GM12873 (cell line): ENCODE results near the gene HOXB5.

Experiments
- CTCF ChIP-seq: IDR thresholded peaks from 2 replicates; pipeline ENCODE4 v1.5.1; 2012; ENCODE audit warnings: low read depth, mild to moderate bottlenecking, moderate library complexity, low read length, control low read depth; ENCODE audit not compliant: insufficient read depth; ENCODE audit errors: missing control alignments

The HOXB5 gene

DNA sequence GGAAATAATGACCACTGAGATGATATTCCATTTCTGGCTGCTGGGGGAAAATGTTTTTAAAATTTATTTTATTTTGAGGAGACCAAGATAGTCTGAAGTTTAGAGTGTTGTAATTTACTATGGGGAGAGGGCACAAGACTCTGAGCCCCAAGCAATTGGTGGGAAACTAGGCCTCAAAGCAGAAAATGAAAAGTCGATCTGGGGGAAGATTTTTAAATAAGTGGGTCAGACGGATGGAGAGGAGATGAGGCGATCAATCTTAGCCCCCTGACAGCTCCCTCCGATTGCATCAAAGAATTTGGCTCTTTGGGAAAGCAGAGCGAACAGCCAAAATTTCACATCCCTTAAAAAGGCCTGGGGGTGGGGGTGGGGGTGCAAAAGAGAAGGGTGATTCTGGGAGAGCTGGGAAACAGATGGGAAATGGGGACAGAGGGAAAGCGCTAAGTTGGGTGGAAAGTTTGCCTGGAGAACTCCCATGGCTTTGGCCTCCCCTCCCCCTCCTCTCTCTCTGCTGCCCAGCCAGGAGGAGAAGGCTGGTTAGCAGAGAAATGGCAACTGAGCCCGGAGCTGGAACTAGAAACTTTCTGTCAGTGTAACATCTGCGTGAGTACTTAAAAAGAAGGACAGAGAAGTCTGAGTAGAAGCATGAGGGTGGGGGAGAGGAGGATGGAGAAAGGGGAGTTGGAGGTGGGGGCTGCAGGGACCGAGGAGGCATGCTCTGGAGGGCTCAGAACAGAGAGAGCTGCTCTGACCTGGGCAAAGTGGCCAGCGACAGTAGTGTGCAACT lies 47.2 kb downstream of the HOXB5 start:
- no peak for TF ChIP-seq CTCF

DNA sequence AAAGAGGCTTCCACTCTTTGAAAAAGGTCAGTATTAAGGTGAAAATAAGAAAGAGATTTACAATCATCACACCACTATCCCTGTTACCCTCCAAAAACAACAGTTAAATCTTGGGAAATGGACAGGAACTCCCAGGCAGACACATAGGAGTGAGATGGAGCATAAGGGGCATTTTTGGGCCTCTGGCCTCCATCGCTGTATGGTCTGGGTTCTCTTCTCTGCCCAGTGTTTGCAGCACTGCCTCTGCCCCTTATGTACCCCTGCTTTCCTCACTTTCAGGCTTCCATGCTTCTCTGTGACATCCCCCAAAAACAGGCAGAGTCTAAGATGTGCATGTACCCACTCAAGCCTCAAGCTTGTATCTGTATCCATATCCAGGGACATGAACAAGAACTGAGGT lies 48.0 kb downstream of the HOXB5 start:
- TF ChIP-seq CTCF: no peak

DNA sequence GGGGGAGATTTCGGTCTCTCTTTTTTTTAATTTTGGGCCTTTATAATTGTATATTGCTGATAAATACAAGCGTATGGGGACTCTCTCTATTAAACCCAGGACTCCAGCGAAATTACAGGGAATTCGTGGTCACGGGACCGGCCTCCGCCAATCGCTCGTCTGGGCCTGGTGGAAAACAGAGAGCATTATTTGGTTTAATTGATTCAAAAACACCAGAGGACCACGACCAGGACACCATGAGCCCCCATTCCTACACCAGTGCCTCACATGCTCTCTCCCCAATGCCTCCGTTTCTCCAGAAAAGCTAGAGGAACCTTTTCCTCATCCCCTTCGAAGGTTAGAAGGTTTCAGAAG lies 48.6 kb downstream of the HOXB5 start, which contains the start of gene HOXB2:
HOXB2 (minus strand) TSS at position 88 of the 354 bp plus-strand sequence. CDS start 198 bp downstream, outside the sequence.
- TF ChIP-seq CTCF: no peak

GRCh38 chr17:48544349-48545021 lies 49.1 kb downstream of the HOXB5 start:
- no peak for TF ChIP-seq CTCF

DNA sequence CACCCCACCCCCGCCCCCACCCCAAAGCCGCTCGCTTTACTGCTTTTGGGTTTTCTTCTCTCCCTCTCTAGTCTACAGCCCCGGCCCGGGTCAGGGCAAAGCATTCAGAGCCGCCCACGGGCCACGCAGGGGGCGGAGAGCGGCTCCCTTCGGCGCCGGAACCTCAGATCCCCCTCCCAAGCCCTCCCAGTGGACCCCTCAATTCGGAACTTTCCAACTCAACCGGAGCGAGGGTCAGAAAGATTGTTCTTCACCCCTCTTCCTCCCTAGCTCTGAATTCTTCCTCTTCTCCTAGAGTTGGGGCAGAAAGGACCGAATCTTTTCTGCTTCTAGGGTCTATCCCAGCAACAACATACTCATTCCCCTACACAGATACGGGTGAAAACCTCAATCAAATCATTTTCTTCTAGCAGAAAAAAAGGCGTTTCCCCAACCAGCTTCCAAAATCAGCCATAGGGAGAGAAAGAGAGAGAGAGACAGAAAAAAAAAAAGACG lies 49.7 kb downstream of the HOXB5 start:
- no peak for TF ChIP-seq CTCF

DNA sequence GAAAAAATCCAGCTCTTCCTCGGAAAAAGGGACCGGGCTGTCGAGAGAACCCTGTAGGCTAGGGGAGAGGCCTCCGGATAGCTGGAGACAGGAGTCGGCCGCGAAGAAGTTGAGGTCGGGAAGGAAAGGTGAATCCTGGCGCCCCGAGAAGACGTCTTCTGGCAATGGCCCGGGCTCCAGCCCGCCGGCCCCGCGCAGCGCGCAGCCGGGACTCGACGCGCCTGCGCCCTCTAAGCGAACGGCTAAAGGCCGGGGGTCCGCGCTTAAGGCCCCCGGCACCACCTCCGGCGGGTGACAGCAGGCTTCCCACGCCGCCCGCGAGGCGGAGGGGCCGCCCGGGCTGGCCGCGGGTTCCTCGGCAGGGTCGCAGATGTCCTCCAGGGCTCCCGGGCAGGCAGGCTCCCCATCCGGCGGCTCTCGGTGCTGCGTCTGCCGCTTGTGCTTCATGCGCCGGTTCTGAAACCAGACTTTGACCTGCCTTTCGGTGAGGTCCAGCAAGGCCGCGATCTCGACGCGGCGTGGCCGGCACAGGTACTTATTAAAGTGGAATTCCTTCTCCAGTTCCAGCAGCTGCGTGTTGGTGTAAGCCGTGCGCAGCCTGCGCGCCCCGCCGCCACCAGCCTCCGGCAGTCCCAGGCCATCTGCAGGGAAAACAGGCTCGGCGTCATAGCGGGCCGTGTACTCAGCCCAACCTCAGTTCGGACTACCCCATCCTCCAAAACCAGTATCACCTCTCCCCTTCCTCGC lies 50.3 kb downstream of the HOXB5 start:
- TF ChIP-seq CTCF: peak; percentile 44

DNA sequence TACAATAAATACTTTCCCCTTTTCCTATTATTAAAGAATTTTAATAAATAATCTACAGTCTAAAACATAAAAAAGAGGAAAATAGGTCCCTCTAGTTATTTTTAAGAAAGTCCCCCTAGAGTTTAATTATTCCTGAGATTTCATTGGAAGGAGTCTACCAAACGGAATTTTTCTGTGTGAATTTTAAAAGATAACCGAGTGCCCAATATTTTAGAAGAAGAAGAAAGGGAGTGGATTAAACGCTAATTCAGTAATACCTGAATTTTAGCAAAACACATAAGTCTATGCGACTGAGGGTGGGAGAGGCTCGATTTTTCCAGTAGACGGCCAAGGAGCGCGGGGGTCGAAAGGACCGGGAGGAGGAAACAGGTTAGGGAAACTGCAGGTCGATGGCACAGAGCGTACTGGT lies 50.9 kb downstream of the HOXB5 start:
- TF ChIP-seq CTCF: no peak
